ENCODE data around the gene ABHD6.
A peak's percentile ranks its signal among the peaks of the same experiment; 100 is the strongest.
"Not testable (repeated sequence)": the region's sequence is repeated elsewhere in the genome, so short reads cannot be mapped to it uniquely, and the experiment has no call there.

ABHD6 gene

DNA sequence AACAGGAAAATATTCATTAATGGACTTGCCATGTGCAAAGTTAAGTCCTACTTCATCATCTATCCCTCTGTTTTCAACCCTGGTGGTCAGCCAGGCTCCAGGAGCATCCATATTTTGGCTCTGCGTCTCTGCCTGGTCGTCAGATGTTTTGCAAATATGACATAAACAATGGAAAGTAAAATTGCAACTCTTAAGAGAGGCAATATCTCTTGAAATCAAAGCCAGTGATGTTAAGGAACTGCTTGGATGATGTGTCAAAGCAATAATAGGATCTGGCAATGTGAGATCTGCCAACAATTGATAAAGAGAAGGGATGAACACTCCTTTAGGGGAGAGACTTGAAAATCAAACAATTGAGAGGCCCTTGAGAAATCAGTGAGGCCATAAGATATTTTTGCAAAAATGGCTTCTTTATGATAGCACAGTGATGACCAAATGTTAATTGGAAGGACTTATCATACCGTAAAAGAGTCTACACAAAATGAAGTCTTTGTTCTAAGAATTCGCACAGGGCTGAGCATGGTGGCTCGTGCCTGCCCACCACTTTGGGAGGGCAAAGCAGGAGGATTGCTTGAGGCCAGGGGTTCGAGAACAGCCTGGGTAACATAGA lies 6.5 kb downstream of the ABHD6 start:
- DNase-seq (ENCODE audit: low spot score) = no peak

DNA sequence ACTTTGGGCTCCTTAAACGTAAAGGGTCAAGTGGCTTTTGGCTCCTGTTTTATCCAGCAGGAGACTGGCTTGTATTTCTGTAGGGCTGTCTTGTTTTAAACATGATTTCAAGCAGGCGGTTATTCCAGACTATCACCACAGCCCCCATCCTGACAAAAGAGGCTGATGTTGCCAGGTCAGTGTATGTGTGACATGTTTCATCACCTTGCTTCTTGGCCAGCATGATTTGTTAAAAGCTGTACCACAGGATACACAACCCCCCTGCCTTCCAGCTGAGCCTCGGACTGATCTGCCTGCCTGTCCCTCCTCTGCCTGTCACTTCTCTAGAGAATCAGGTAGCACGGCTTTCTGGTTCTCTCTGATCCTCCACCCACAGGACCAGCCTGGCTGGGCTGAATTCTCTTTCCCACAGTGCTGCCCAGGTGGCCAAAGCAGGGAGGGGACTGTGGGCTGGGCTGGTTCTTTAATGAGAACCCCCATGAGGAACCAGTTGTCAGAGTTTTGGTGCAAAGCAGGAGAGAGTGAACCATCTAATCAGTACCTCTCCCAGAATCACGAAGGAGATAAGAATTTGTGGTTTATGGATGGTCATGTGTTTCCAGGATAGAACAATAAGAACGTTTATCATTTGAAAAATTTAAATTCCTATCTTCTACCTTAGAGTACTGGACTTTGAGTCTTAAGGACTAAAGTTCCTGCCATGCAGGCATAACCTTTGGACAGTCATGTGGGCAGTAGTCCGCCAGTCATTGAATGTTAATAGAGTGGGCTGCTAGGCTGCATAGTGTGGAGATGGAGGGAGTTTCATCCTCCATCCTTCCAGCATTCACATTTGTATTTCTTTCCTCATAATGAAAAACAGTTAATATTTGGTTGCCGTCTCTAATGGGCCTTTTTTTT lies 8.8 kb downstream of the ABHD6 start:
- DNase-seq (ENCODE audit: low spot score) = no peak

DNA sequence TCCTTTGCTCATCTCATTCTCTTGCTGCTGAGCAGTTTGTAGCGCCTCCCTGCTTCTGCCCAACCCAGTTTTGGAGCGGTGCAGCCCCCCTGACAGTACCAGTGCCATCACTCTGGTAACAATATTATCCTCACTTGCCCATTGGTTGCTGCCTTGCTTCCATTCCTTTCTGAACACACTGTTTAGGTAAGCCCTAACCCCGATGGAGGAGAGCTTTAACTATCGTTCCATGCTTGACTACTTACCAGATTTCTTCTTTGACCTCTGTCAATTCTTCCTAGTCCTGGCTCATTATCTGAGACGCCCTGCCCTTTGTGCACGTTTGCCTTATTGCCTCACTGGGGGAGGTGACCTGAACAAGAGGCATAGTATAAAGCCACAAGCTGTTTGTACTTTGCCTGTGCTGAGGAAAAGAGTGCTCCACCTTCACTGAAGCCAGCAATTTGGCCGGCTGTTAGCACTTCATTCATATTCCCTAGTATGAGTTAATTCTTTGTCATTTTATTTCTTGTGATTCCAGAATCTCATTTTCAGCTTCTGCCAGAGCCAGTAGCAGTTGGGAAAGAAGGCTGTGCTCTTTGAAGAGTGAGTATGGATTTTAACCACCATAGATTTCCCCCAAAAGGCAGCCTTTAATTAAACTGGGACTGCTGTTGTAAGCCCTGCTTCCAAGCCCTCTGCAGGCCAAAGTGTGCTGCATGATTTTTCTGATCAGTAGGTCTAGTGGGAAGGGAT lies 11.9 kb downstream of the ABHD6 start:
- DNase-seq (ENCODE audit: low spot score) = no peak

DNA sequence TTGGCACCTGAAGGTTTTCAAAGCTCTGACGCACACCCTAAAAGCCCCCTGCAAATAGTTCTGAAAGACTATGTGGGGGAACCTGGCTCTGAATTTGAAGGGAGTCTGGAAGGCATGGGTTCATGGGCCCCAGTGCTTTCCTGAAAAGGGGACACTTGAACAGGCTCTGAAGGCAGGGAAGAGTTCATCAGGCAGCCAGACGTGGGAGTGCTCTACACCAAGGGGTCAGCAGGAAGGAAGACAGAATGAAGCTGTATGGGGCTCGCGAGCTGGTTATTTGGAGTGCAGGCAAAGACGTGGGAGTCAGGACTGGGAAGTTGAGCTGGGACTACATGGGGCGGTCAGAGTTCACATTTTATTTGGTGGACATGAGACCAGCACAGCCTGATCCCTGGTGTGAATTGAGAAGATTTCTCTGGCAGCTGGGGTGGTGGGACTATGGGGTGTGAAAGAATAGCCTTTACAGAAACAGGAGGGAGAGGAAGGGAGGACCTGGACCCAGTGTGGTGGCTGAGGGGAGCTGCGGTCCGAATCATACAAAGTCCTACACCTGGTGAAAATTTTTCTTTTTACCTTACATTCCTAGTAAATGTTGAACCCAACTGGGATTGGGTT lies 12.6 kb downstream of the ABHD6 start:
- no peak for DNase-seq (ENCODE audit: low spot score)

DNA sequence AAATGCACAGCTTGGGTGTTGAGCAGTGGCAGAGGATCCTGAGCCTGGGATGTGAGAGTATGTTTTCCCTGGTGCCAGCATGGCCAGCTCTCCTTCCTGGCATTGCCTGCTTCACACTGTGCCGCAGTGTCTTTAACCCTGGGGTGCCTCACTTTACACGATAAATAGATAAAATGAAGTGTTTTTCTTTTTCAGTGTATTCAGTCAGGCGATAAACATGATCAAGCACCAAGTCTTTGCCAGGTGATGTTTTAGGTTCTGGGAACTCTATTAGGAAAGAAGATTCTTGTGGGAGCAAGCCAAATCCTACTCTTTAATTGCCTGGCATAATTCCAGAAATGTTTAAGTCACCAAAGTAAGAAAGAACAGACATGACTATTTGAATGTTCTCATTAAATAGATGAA lies 14.0 kb downstream of the ABHD6 start:
- no peak for DNase-seq (ENCODE audit: low spot score)

DNA sequence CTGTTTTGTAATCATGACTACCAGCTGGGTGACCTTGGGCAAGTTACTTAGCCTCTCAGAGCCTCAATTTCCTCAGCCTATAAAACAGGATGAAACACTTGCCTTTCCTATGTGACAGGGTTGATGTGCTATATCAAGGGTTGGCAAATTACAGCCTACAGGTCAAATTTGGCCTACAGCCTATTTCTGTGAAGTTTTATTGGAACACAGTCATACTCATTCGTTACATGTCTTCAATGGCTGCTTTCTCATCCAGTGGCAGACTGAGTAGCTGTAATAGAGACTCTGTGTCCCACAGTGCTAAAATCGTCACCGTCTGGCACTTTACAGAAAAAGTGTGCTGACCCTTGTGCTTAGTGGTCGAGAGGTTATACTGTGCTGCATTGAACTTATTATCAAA lies 16.6 kb downstream of the ABHD6 start:
- DNase-seq (ENCODE audit: low spot score) = no peak

DNA sequence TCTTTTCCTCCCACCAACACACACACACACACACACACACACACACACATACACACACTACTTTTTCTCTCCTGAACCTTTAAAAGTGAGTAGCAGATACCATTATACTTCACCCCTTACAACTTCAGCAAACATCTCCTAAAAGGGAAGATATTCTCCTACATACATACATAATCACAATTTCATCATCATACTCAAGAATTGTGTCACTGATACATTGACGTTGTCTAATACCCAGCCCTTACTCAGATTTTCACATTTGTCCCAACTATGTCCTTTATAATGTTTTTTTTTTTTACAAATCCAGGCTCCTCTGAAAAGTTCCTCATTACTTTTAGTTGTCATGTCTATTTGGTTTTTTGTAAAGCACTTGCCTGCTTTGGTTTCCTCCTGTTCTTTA lies 18.5 kb downstream of the ABHD6 start:
- DNase-seq (ENCODE audit: low spot score) = no peak

DNA sequence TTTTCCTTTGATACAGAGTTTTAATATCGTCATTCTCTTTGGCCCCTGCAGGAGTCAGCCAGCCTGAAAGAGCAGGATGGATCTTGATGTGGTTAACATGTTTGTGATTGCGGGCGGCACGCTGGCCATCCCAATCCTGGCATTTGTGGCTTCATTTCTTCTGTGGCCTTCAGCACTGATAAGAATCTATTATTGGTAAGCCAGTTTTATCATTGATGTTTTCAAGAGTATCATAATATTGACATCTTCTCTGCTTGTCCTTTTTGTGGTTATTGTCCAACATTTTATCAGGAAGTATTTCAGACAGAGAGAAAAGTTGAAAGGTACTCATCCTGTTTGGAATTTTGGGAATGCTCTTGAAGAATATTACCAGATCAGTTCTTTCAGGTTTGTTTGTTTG lies 18.9 kb downstream of the ABHD6 start:
- DNase-seq (ENCODE audit: low spot score) = no peak

DNA sequence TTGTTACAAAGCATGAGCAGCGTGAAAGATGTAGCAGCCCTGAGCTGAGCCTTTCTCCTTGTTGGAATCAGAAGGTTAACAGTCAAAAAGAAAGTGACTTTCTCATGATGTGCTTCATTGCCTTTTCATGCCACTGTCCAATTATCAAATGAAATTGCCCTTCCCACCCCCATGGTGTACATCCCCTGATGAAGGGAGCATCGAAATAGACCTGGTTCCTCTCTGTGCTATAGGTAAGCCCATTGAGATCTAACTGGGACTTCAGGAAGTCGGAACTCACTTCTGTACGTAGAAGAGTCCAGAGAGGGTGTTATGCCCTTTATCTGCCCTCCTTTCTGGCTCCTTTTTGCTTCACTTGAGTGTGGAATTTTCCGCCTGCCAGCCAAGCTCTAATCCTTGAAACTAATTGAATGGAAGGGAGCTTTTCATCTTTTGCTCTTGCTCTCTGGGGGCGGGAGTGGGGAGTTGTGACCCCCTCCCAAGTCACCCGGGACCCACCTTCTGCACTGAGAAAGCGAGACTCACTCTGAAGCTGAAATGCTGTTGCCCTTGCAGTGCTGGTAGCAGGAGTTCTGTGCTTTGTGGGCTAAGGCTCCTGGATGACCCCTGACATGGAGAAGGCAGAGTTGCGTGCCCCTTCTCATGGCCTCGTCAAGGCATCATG lies 20.9 kb downstream of the ABHD6 start:
- no peak for DNase-seq (ENCODE audit: low spot score)

DNA sequence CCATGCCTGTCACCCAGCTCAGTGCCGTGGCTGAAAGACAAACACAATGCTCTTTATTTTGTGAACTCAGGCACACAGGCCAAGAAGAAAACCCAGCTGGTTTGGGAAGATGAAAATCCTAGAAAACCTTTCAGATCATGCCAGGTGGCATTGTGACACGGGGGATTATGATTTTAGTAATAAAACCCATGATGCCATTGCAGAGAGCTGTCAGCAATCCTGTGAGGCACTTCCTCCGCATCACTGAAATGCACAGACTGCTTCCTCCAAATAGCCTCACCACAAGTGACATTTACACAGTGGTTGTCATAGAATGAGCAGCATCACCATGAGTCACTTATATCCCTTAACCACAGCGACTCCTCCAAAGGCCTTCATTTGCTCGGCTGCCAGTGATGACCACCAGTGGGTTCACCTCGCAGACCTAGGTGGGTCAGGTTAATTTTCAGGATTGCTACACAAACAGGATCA lies 22.7 kb downstream of the ABHD6 start:
- peak; percentile 47 for DNase-seq (ENCODE audit: low spot score)

DNA sequence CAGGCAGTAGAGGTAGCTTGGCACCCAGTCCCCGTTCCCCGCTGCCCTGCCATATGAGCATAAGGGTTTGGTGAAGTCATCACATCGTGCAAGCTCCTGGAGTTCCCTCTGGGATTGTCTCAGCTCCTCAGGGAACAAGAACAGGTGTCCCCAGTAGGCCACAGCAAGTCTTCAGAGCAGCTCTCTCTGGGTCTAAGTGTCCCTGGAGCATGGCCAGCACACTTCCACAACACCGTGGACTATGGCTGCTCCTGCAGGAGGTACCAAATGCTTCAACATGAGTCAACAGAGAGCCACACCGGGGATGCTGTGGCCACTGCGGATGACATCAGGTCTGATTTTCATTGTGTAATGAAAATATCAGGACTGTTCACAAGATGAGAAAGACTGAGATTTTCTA lies 23.1 kb downstream of the ABHD6 start:
- no peak for DNase-seq (ENCODE audit: low spot score)

DNA sequence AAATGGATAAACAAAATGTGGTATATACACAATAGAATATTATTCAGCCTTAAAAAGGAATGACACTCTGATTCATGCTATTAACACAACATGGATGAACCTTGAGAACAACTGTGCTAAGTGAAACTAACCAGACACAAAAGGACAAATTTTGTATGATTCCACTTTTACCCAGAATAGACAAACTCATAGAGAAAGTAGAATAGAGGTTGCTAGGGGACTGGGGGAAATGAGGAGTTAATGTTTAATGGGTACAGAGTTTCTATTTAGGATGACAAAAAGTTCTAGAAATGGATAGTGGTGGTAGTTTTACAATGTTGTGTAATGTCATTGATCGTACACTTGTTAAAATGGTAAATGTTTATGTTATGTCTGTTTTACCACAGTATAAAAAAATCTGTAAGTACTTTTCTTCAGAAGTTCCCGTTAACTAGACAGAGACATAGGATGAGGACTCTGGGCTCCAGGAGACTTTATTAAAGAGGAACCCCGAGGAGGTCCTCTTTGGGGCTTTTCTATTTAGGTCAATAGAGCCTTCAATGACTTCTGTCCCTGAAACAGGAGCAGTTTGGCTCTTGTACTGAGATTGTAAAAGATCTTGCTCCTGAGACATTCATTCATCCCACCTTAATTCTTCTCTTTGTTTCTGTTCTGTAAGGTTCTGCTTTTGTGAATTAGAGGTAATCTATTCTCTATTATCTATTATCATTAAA lies 24.5 kb downstream of the ABHD6 start:
- no peak for DNase-seq (ENCODE audit: low spot score)

DNA sequence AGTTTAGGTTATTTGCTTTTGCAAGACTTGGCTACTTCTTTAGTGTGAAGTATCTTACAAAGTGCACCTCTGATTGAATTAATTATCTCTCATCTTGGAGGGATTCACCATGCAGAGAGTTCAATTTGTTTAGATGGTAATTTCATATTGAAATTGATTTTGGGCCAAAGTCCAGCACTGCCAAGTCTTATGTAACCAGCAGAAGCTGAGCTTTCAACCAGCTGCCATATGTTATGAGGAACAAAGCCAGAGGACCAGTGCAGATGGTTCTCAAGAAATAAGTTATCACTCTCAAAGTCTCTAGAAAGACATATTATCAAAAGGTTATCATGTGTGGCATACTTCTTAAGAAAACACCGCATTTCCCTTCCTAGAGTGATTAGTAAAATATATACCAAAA lies 29.0 kb downstream of the ABHD6 start:
- DNase-seq (ENCODE audit: low spot score) = no peak

DNA sequence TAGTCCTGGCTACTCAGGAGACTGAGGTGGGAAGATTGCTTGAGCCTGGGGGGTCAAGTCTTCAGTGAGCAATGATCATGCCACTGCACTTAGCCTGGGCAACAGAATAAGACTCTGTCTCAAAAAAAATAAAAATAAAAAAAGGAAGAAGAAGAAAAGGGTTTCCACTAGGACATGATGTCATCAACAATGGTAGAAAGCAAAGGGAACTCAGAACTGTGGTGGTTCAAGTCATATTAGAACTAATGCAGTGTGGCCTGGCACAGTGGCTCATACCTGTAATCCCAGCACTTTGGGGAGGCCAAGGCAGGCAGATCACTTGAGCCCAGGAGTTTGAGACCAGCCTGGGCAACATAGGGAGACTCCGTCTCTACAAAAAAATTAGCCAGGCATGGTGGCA lies 30.0 kb downstream of the ABHD6 start:
- DNase-seq (ENCODE audit: low spot score) = not testable (repeated sequence)

DNA sequence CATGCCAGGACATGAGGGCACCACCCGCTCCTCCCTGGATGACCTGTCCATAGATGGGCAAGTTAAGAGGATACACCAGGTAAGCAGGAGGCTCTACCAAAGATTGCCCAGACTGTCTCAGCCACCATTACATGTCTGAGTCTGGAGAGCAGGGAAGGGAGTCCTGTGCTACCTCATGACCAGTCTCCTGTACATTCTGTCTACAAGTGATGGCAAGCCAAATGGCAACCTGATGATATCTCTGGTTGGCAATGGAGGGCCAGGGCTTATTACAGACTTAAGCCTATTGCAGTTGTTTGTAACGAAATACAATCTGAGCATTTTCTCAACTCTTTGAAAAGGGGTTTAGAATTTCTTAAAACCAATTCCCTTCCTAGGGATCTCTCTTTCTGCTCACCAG lies 31.8 kb downstream of the ABHD6 start:
- DNase-seq (ENCODE audit: low spot score) = no peak

DNA sequence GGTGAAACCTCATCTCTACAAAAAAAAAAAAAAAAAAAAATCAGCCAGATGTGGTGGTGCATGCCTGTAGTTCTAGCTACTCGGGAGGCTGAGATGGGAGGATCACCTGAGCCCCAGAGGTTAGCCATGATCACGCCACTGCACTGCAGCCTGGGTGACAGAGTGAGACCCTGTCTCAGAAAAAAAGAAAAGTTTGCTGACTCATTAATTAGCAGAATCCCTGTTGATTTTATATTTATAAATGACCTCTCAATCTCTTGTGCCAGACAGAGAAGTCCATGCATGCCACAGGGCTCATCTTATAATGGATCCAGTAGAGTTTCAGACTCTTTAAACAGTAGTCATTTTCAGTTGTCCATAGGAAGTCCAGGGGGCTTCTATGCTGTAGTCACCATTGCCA lies 32.9 kb downstream of the ABHD6 start:
- DNase-seq (ENCODE audit: low spot score) = no peak

DNA sequence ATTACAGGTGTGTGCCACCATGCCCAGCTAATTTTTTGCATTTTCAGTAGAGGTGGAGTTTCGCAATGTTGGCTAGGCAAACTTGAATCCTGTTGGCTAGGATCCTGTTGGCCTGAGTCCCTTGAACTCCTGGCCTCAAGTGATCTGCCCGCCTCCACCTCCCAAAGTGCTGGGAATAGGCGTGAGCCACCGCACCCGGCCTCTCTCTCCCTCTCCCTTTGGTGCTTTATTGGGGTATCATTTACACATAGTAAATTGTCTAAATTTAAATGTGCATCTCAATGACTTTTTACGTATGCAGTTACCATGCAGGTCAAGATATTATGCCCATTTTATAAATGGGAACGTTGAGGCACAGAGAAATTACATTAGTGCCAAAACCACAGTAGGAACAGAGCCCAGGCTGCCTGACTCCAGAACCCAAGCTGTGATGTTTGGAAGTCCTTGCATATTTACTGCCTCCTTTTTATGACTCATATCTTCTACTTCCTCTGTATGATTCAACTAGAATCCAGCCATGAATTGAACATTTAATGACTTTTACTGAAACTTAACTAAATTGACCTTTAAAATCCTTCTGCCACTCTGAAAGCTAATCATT lies 34.4 kb downstream of the ABHD6 start:
- peak; percentile 44 for DNase-seq (ENCODE audit: low spot score)

DNA sequence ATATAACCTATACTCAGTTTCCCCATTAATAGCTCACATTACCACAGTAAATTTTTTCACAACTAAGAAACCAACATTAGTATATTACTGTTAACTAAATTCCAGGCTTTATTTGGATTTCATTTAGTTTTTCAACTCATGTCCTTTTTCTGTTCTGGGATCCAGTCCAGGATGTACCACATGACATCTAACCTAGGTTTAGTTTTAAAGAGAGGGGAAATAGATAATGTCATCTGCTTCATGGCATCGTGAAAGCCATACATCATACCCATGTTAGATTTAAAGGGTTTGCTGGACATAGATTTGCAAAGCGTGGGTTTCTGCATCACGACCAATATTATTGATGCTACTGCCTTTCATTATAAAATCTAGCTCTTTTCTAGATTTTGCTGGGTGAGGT lies 35.3 kb downstream of the ABHD6 start:
- DNase-seq (ENCODE audit: low spot score) = no peak

DNA sequence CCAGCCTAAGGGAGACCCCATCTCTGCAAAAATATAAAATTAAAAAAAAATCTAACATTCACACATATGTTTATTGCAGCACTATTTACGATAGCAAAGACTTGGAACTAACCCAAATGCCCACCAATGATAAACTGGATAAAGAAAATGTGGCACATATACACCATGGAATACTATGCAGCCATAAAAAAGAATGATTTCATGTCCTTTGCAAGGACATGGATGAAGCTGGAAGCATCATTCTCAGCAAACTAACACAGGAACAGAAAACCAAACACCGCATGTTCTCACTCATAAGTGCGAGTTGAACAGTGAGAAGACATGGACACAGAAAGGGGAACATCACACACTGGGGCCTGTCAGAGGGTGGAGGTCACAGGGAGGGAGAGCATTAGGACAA lies 35.8 kb downstream of the ABHD6 start:
- DNase-seq (ENCODE audit: low spot score) = not testable (repeated sequence)

DNA sequence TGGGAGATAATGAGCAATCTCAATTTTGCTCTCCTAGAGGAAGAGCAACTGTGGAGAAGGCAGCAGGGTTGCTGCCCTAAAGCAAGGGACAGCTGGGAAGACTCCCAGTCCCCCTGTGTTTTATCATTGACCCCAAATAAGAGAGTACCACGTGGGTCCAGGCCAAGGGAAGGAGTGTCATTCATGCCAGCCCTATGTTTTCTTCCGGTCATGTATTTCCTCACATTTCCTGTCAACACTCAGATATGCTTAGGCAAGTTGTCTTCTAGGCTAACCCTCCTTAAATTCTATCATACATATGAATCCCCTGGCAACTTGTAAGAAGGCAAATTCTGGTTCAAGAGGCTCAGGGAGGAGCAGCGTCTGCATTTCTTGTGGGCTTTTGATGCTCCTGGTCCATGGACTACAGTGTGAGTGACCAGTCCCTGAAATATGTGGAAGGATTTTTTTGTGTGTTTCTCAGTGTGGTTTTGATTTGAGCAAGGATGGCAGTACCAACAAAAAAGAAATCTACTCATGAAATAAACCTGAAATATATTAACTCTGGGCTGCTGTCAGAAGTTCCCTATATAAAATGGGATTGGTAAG lies 36.5 kb downstream of the ABHD6 start:
- no peak for DNase-seq (ENCODE audit: low spot score)
